Liver (tissue), 9 donors: Measurements from ENCODE around the gene LAMTOR4. TPM values are rescaled to one million over a fixed set of nuclear protein-coding genes. Genes with fewer than 3 reads are reported as not detected.

Experiments used
- DNase-seq: peaks from one replicate; pipeline ENCODE4 v3.0.0-alpha.2; 2017; ENCODE audit warnings: low spot score
- H3K27ac ChIP-seq, 2 donors: one replicate each; pipeline ENCODE4 v1.7.0; 2013; ENCODE audit warnings: inconsistent platforms in 2 of 2, low read length in 2 of 2, control low read depth in 1 of 2, low read depth in 1 of 2, mild to moderate bottlenecking in 1 of 2
- H3K27me3 ChIP-seq, 4 donors: one replicate each; pipeline versions ENCODE4 v1.6.1 to v1.7.0; 2013; ENCODE audit warnings: low read length in 3 of 4, inconsistent platforms in 1 of 4, mild to moderate bottlenecking in 1 of 4, moderate library complexity in 1 of 4; ENCODE audit not compliant: control insufficient read depth in 4 of 4, insufficient read depth in 4 of 4
- H3K36me3 ChIP-seq, 4 donors: one replicate each; pipeline versions ENCODE4 v1.6.1 to v1.7.0; 2013; ENCODE audit warnings: low read length in 3 of 4, mild to moderate bottlenecking in 3 of 4, low read depth in 1 of 4, moderate library complexity in 1 of 4; ENCODE audit not compliant: control insufficient read depth in 4 of 4, insufficient read depth in 3 of 4
- H3K4me1 ChIP-seq, 4 donors: one replicate each; pipeline versions ENCODE4 v1.6.1 to v1.7.0; 2013; ENCODE audit warnings: low read length in 3 of 4, mild to moderate bottlenecking in 3 of 4, moderate library complexity in 1 of 4; ENCODE audit not compliant: control insufficient read depth in 4 of 4, insufficient read depth in 4 of 4
- H3K4me3 ChIP-seq, 3 donors: one replicate each; pipeline versions ENCODE4 v1.6.1 to v1.7.0; 2013; ENCODE audit warnings: low read length in 3 of 3, control low read depth in 1 of 3, low read depth in 1 of 3, mild to moderate bottlenecking in 1 of 3
- H3K9ac ChIP-seq, 2 donors: one replicate each; pipeline ENCODE4 v1.7.0; 2013; ENCODE audit warnings: low read length in 2 of 2, mild to moderate bottlenecking in 2 of 2, moderate library complexity in 2 of 2, control low read depth in 1 of 2, low read depth in 1 of 2
- H3K9me3 ChIP-seq, 4 donors: one replicate each; pipeline versions ENCODE4 v1.6.1 to v1.7.0; 2013; ENCODE audit warnings: low read length in 3 of 4; ENCODE audit not compliant: control insufficient read depth in 4 of 4
- EGR1 ChIP-seq, 2 donors: IDR thresholded peaks; 2 replicates each; pipeline ENCODE4 v1.6.1; 2016 to 2018; ENCODE audit warnings: antibody characterized with exemption in 2 of 2, low read depth in 2 of 2
- FOXA1 ChIP-seq: IDR thresholded peaks from 2 replicates; pipeline ENCODE4 v1.6.1; 2016; ENCODE audit warnings: antibody characterized with exemption
- FOXA2 ChIP-seq: IDR thresholded peaks from 2 replicates; pipeline ENCODE4 v1.6.1; 2016; ENCODE audit warnings: antibody characterized with exemption
- GABPA ChIP-seq, 2 donors: IDR thresholded peaks in 1 of 2; conservative IDR thresholded peaks in 1 of 2; 2 replicates each; pipeline ENCODE4 v1.6.1; 2016; ENCODE audit warnings: antibody characterized with exemption in 2 of 2, mild to moderate bottlenecking in 1 of 2, moderate library complexity in 1 of 2
- HNF4A ChIP-seq, 2 donors: conservative IDR thresholded peaks; 2 replicates each; pipeline ENCODE4 v1.6.1; 2016; ENCODE audit warnings: antibody characterized with exemption in 2 of 2, mild to moderate bottlenecking in 2 of 2
- HNF4G ChIP-seq: IDR thresholded peaks from 2 replicates; pipeline ENCODE4 v1.6.1; 2016; ENCODE audit warnings: antibody characterized with exemption
- JUND ChIP-seq, 2 donors: IDR thresholded peaks; 2 replicates each; pipeline ENCODE4 v1.6.1; 2016; ENCODE audit warnings: antibody characterized with exemption in 2 of 2
- NR2F2 ChIP-seq: IDR thresholded peaks from 2 replicates; pipeline ENCODE4 v1.6.1; 2016; ENCODE audit warnings: antibody characterized with exemption
- RAD21 ChIP-seq, 2 donors: IDR thresholded peaks; 2 replicates each; pipeline ENCODE4 v1.6.1; 2016; ENCODE audit warnings: antibody characterized with exemption in 2 of 2, mild to moderate bottlenecking in 2 of 2
- RXRA ChIP-seq, 2 donors: IDR thresholded peaks; 2 replicates each; pipeline ENCODE4 v1.6.1; 2017 to 2018; ENCODE audit warnings: antibody characterized with exemption in 2 of 2, mild to moderate bottlenecking in 1 of 2
- ZBTB33 ChIP-seq: IDR thresholded peaks from 2 replicates; pipeline ENCODE4 v1.6.1; 2016; ENCODE audit warnings: antibody characterized with exemption
- WGBS: extraction: QIAGEN DNeasy Blood & Tissue Kit; methylation state at CpG from one replicate; pipeline ENCODE4 v1.1.7; 2013; 5-methylcytosine and 5-hydroxymethylcytosine counted together
- polyA plus RNA-seq, 2 donors: library from polyadenylated mRNA; stranded (reverse) in 1 of 2; unstranded in 1 of 2; fragments of 200-250 nt in 1 of 2; fragments of >200 nt in 1 of 2; fragmentation: Nextera tagmentation in 1 of 2; extraction: Ambion mirVana in 1 of 2; gene quantifications; one replicate each; pipeline versions ENCODE4 v1.2.1 to v1.2.3, GENCODE V29; 2013 to 2015
- total RNA-seq, 2 donors: library from RNA; depleted of rRNA; stranded (reverse); fragments of >200 nt; gene quantifications; one replicate each; pipeline ENCODE4 v1.2.3, GENCODE V29; 2014
- TF ChIP-seq, protein P1 (sequence below): IDR thresholded peaks from 2 replicates; pipeline ENCODE4 v1.6.1; 2016; ENCODE audit warnings: antibody characterized with exemption, mild to moderate bottlenecking
- TF ChIP-seq, protein P2 (sequence below): IDR thresholded peaks from 2 replicates; pipeline ENCODE4 v1.6.1; 2016; ENCODE audit warnings: antibody characterized with exemption
- donor health status: healthy.
- donor health status: healthy.
- donor health status: healthy.
- donor health status: healthy.
- donor health status: healthy.

The LAMTOR4 gene
- total and polyA plus RNA-seq, 4 donors, result 28.4 to 112 (median 57.7) TPM

DNA sequence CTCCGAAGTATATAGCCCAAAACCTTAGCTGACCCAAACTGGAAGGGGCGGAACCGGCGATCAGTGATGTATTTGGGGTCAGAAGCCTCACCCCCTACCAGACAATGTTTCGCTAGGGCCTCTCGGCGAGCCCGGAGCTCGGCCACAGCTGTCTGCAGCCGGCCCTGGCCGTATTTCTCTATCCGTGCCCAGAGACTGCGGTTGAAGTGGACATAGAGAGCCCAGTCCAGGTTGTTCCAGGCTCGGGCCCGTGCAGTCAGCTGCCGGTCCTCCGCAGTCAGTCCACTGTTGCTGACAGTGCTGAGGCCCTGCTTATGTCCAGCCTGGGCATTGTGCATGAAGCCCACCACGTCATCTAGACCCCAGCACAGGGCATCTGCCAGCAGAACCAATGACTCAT is 11.3 kb downstream of the LAMTOR4 start (continued):
- TF ChIP-seq, protein P1, sequence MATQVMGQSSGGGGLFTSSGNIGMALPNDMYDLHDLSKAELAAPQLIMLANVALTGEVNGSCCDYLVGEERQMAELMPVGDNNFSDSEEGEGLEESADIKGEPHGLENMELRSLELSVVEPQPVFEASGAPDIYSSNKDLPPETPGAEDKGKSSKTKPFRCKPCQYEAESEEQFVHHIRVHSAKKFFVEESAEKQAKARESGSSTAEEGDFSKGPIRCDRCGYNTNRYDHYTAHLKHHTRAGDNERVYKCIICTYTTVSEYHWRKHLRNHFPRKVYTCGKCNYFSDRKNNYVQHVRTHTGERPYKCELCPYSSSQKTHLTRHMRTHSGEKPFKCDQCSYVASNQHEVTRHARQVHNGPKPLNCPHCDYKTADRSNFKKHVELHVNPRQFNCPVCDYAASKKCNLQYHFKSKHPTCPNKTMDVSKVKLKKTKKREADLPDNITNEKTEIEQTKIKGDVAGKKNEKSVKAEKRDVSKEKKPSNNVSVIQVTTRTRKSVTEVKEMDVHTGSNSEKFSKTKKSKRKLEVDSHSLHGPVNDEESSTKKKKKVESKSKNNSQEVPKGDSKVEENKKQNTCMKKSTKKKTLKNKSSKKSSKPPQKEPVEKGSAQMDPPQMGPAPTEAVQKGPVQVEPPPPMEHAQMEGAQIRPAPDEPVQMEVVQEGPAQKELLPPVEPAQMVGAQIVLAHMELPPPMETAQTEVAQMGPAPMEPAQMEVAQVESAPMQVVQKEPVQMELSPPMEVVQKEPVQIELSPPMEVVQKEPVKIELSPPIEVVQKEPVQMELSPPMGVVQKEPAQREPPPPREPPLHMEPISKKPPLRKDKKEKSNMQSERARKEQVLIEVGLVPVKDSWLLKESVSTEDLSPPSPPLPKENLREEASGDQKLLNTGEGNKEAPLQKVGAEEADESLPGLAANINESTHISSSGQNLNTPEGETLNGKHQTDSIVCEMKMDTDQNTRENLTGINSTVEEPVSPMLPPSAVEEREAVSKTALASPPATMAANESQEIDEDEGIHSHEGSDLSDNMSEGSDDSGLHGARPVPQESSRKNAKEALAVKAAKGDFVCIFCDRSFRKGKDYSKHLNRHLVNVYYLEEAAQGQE, result no peak
- no peak for TF ChIP-seq GABPA (IDR thresholded peaks at IDR 0.05 in 1 of 2, conservative IDR thresholded peaks at IDR 0.05 in 1 of 2)
- no peak for TF ChIP-seq EGR1 (IDR thresholded peaks at IDR 0.05; ENCODE audit: low read depth in 2 of 2)
- TF ChIP-seq, protein P2, sequence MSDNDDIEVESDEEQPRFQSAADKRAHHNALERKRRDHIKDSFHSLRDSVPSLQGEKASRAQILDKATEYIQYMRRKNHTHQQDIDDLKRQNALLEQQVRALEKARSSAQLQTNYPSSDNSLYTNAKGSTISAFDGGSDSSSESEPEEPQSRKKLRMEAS, result no peak
- TF ChIP-seq RAD21 (IDR thresholded peaks at IDR 0.05), result no peak

DNA sequence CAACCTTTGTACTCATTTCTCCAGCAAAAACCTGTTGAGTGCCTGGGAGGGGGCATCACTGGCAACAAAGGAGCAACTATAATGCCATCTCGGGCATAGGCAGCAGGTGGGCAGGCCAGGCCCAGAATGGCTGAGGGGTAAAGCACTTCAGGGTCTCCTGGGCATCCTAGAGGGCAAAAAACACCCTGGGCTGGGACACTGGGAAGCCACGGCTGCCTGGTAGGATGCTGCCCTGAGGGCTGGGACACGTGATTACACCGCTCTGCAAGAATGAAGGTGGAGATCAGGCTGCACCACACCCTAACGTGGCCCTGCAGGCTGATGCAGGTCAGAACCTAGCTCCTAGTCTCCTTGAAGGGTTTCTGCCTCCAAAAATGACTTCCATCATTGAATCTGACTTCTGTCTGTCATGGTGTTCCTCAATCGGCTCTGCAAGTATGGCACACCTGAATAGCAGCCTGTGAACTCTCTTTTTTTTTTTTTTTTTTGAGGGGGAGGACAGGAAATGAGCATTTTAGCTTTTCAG is 14.4 kb downstream of the LAMTOR4 start:
- no peak overlapping the region for H3K9ac ChIP-seq
- H3K4me1 ChIP-seq, result peaks cover 0 to 13% (median 5%) of the 10 kb centered on the region in 4 donors
- H3K27ac ChIP-seq, result no peak overlapping the region
- peaks cover 0 to 2% (median 0%) of the 10 kb centered on the region in 4 donors for H3K27me3 ChIP-seq
- H3K36me3 ChIP-seq, result no peaks in the 10 kb centered on the region
- H3K4me3 ChIP-seq, result no peak overlapping the region
- DNase-seq, result no peak
- no peaks in the 10 kb centered on the region for H3K9me3 ChIP-seq
- 75% methylated on average over 6 of the region's 6 CpGs for WGBS
- TF ChIP-seq ZBTB33 (no peak), FOXA1 (no peak), FOXA2 (no peak)

DNA sequence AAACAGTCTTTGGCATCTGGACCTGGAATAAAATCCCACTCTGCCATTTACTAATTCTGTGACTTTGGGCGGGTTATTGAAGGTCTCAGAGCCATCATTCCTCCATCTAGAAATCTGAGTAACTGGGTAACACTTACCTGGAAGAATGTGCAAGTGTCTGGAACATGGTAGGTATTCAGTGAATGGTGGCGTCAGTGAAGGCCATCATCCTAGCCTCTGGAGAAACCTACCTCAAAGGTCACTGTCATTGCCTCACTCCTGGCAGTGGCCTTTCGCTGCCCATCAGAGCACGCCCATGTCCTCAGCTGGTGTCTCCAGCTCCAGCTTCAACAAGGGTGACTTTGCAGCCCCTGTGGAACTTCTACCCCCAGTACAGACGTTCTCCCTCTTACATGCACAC is 15.2 kb downstream of the LAMTOR4 start:
- Histone ChIP-seq H3K9me3 (no peaks in the 10 kb centered on the region), H3K4me3 (no peak overlapping the region), H3K27ac (no peak overlapping the region), H3K27me3 (peaks cover 0 to 4% (median 0%) of the 10 kb centered on the region in 4 donors), H3K9ac (no peak overlapping the region), H3K36me3 (no peaks in the 10 kb centered on the region), H3K4me1 (peaks cover 0 to 10% (median 5%) of the 10 kb centered on the region in 4 donors)
- TF ChIP-seq NR2F2, result no peak
- TF ChIP-seq JUND (IDR thresholded peaks at IDR 0.05), result no peak
- no peak for TF ChIP-seq RXRA (IDR thresholded peaks at IDR 0.05)
- no peak for TF ChIP-seq HNF4G
- TF ChIP-seq HNF4A (conservative IDR thresholded peaks at IDR 0.05), result no peak
- DNase-seq, result no peak
- 87% methylated on average over 5 of the region's 5 CpGs for WGBS
